Dedifferentiated amniotic fluid mesenchymal stem cell (primary cell): ENCODE results near the gene C17orf113.
A peak's percentile ranks its signal among the peaks of the same experiment; 100 is the strongest.
"Not testable (repeated sequence)": the region's sequence is repeated elsewhere in the genome, so short reads cannot be mapped to it uniquely, and the experiment has no call there.

Source experiments
- DNase-seq: peaks from one replicate; pipeline ENCODE4 v3.0.0-alpha.2; 2016; ENCODE audit errors: extremely low spot score

C17orf113 gene

GRCh38 chr17:42016941-42017865 lies 33.2 kb downstream of the C17orf113 start, which contains the start of gene DNAJC7:
Gene DNAJC7, minus strand, starts transcription at chr17:42017439. Its CDS starts 23 bp downstream, at chr17:42017416.
- peak; percentile 87 for DNase-seq

- DNase-seq: no peak
Measured at GRCh38 chr17:42016411-42016831, 34.0 kb downstream of the C17orf113 start.

GRCh38 chr17:42013740-42014139 lies 36.7 kb downstream of the C17orf113 start:
- DNase-seq: not testable (repeated sequence)

GRCh38 chr17:42012363-42012762 lies 38.0 kb downstream of the C17orf113 start:
- not testable (repeated sequence) for DNase-seq

GRCh38 chr17:42010898-42011516 lies 39.4 kb downstream of the C17orf113 start:
- DNase-seq: no peak

- DNase-seq: not testable (repeated sequence)
Measured at GRCh38 chr17:42010266-42010680, 40.1 kb downstream of the C17orf113 start.

GRCh38 chr17:42009170-42009569 lies 41.2 kb downstream of the C17orf113 start:
- no peak for DNase-seq

- no peak for DNase-seq
Measured at GRCh38 chr17:42005166-42005565, 45.2 kb downstream of the C17orf113 start.

- DNase-seq: no peak
Measured at GRCh38 chr17:42002792-42003301, 47.6 kb downstream of the C17orf113 start.

- DNase-seq: no peak
Measured at GRCh38 chr17:42002175-42002791, 48.1 kb downstream of the C17orf113 start.

- DNase-seq: no peak
Measured at GRCh38 chr17:42001729-42002128, 48.7 kb downstream of the C17orf113 start.

- DNase-seq: no peak
Measured at GRCh38 chr17:42000413-42001133, 49.8 kb downstream of the C17orf113 start.

GRCh38 chr17:41998497-41998896 lies 51.9 kb downstream of the C17orf113 start:
- no peak for DNase-seq

- DNase-seq: no peak
Measured at GRCh38 chr17:41996855-41997164, 53.6 kb downstream of the C17orf113 start.

- DNase-seq: no peak
Measured at GRCh38 chr17:41992576-41992975, 57.8 kb downstream of the C17orf113 start.

- no peak for DNase-seq
Measured at GRCh38 chr17:41989702-41990419, 60.5 kb downstream of the C17orf113 start.

- no peak for DNase-seq
Measured at GRCh38 chr17:41988418-41988817, 62.0 kb downstream of the C17orf113 start.
